ENCODE results near the gene KMT5B. TPM values are rescaled to one million over a fixed set of nuclear protein-coding genes. Genes with fewer than 3 reads are reported as not detected.

KMT5B gene
- total RNA-seq, 1 donor from 2014 or later: 59.4 TPM

- Mint-ChIP-seq H3K4me1 (ENCODE audit: unreplicated experiment) (no peaks in the 10 kb centered on the region), H3K9me3 (ENCODE audit: unreplicated experiment) (no peaks in the 10 kb centered on the region), H3K27ac (ENCODE audit: unreplicated experiment) (no peak overlapping the region), H3K4me3 (ENCODE audit: unreplicated experiment) (no peak overlapping the region), H3K27me3 (ENCODE audit: unreplicated experiment) (no peaks in the 10 kb centered on the region), H3K36me3 (ENCODE audit: unreplicated experiment) (no peaks in the 10 kb centered on the region)
- DNase-seq (ENCODE audit: extremely low spot score, unreplicated experiment): no peak
- TF ChIP-seq CTCF (IDR thresholded peaks at IDR 0.05): no peak
These were observed 72.4 kb downstream of the KMT5B start for GRCh38 chr11:68140496-68141245.

- TF ChIP-seq CTCF (IDR thresholded peaks at IDR 0.05): no peak
- H3K4me1 Mint-ChIP-seq (ENCODE audit: unreplicated experiment): no peaks in the 10 kb centered on the region
- no peaks in the 10 kb centered on the region for H3K9me3 Mint-ChIP-seq (ENCODE audit: unreplicated experiment)
- H3K36me3 Mint-ChIP-seq (ENCODE audit: unreplicated experiment): no peaks in the 10 kb centered on the region
- H3K27ac Mint-ChIP-seq (ENCODE audit: unreplicated experiment): no peak overlapping the region
- DNase-seq (ENCODE audit: extremely low spot score, unreplicated experiment): no peak
- H3K4me3 Mint-ChIP-seq (ENCODE audit: unreplicated experiment): no peak overlapping the region
- no peaks in the 10 kb centered on the region for H3K27me3 Mint-ChIP-seq (ENCODE audit: unreplicated experiment)
These were observed 74.9 kb downstream of the KMT5B start for GRCh38 chr11:68138237-68138636.

- Mint-ChIP-seq H3K36me3 (ENCODE audit: unreplicated experiment) (no peaks in the 10 kb centered on the region), H3K4me3 (ENCODE audit: unreplicated experiment) (no peak overlapping the region), H3K27me3 (ENCODE audit: unreplicated experiment) (no peaks in the 10 kb centered on the region), H3K4me1 (ENCODE audit: unreplicated experiment) (no peaks in the 10 kb centered on the region), H3K27ac (ENCODE audit: unreplicated experiment) (no peak overlapping the region), H3K9me3 (ENCODE audit: unreplicated experiment) (no peaks in the 10 kb centered on the region)
- no peak for TF ChIP-seq CTCF (IDR thresholded peaks at IDR 0.05)
- DNase-seq (ENCODE audit: extremely low spot score, unreplicated experiment): no peak
These were observed 75.3 kb downstream of the KMT5B start for GRCh38 chr11:68137833-68138232.

GRCh38 chr11:68136866-68137265 lies 76.2 kb downstream of the KMT5B start:
- no peaks in the 10 kb centered on the region for H3K36me3 Mint-ChIP-seq (ENCODE audit: unreplicated experiment)
- no peak overlapping the region for H3K27ac Mint-ChIP-seq (ENCODE audit: unreplicated experiment)
- no peaks in the 10 kb centered on the region for H3K27me3 Mint-ChIP-seq (ENCODE audit: unreplicated experiment)
- no peak for TF ChIP-seq CTCF (IDR thresholded peaks at IDR 0.05)
- no peak overlapping the region for H3K4me3 Mint-ChIP-seq (ENCODE audit: unreplicated experiment)
- DNase-seq (ENCODE audit: extremely low spot score, unreplicated experiment): no peak
- H3K4me1 Mint-ChIP-seq (ENCODE audit: unreplicated experiment): no peaks in the 10 kb centered on the region
- no peaks in the 10 kb centered on the region for H3K9me3 Mint-ChIP-seq (ENCODE audit: unreplicated experiment)

- Mint-ChIP-seq H3K4me3 (ENCODE audit: unreplicated experiment) (no peak overlapping the region), H3K4me1 (ENCODE audit: unreplicated experiment) (no peaks in the 10 kb centered on the region), H3K36me3 (ENCODE audit: unreplicated experiment) (no peaks in the 10 kb centered on the region), H3K9me3 (ENCODE audit: unreplicated experiment) (no peaks in the 10 kb centered on the region), H3K27me3 (ENCODE audit: unreplicated experiment) (no peaks in the 10 kb centered on the region), H3K27ac (ENCODE audit: unreplicated experiment) (no peak overlapping the region)
- no peak for DNase-seq (ENCODE audit: extremely low spot score, unreplicated experiment)
- TF ChIP-seq CTCF (IDR thresholded peaks at IDR 0.05): no peak
These were observed 77.9 kb downstream of the KMT5B start for GRCh38 chr11:68135161-68135560.

Measured in osteocyte (in vitro differentiated cells).